ENCODE data around the gene DQX1.

Gene DQX1

DNA sequence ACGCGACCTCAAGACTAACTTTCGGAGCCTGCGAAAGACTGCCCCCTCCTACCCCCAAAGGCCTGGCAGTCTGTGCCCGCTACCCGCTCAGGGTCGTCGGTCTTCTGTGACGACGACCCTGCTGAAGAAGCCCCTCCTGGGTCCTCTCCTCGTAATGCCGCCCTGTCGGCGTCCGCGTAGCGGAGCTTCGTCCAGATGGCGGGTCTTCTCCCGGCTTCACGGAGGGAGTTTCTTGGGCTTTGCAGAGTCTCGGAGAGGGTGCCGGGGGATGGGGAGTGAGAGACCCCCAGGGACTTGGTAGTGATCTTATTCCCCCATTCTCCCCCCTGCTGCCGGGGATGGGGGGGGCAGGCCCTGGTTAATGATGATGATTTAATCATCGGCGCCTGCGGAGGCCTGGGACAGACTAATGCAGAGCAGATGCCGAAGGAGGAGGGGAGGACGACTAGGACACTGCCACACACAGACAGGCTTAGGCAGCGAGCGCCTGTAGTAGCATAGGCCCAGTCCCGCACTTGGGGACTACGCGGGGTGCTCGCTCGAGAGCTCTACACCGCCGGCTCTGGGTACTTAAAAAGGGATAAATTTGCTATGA lies 18.0 kb downstream of the DQX1 start:
- DNase-seq, result peak; percentile 18

DNA sequence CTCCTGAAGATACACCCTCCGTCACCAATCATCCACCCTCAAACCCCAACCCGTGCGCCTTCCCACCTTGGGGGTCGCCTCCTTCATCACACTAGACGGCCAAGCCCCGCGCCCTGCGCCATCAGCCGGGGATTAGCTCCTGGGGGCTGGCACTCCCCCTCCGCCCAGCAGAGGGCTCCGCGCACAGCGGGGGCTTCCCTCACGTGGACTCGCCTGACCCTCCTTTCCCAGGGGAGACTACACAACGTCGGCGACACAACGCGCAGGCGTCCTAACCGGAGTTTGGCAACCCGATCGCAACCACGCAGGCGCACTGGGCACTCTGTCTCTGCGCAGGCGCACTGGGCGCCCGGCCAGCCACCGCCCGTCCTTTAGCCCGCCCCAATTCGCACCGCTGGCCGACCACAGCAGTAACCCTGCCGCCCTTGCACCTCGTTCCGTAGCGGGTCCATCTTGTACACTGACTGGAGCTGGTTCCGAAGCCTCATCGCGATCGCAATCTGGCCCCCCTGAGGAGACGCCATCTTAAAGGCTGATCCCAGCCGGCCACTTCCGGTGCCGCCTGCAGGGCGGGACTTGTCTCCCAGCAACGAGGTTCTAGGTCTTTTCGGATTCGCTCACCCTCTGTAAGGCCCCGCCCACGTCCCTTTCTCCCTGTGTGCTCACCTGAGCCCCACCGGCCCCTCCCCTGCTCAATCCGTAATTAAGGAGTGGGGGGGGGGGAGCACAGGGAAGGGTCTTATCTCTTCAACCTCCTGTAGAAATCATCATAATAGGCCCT lies 18.7 kb downstream of the DQX1 start, which contains the start of gene PCGF1:
TSS of gene PCGF1 (minus strand) at position 551 of the 781 bp plus-strand sequence. CDS start at position 524, 27 bp downstream.
- peak; percentile 99 for DNase-seq

DNA sequence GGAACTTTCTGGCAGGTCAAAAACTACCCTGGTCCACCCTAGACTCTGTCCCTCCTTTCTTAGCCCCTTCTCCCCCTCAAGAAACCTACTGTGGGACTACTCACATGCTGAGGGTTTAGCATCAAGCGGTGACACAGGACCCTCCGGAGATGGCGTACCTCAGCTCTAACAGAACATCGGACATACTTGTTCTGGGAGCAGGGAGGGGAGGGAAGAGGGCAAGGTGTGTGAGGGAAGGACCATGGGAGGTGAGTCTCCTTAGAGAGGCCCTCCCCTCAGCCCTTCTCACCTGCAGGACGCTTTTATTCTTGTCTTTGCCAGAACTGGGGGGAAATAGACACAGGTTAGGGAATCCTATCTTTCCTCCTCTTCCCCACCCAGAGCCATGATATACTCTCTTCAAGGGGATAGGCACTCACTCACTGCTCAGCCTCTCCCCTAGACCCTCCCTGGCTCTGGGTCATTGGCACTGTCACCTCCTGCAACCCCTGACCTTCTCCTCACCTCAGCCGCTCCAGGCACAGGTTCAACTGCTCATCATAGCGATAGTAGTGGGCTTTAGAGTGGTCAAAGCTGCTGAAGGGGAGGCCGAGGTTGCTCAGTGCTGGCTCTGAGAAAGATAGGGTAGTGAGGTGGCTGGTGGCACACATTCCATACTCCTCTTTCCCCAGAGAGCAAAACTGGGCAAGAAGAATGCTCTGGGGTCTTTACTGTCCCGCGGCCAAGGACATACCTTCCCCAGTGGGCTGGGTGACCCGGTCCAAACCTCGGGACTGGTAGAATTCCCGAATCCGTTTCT lies 20.4 kb downstream of the DQX1 start:
- no peak for DNase-seq

DNA sequence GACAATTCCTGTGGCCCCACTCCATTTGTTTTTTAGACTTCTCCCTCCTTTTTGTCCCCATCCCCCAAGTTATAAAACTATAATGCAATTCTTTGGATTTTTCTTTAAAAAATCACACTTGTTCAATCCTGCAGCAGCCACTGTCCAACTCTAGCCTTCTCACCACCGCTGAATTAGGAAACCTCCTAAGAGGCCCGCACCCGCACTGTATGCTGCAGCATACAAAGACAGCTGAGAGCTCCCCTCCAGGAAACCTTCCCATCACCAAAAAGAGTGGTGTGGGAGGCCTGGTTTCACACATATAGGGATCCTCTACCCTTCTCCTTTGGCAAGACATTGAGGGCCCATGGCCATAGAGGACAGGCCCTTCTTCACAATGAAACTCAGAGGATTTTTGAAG lies 21.4 kb downstream of the DQX1 start:
- no peak for DNase-seq

DNA sequence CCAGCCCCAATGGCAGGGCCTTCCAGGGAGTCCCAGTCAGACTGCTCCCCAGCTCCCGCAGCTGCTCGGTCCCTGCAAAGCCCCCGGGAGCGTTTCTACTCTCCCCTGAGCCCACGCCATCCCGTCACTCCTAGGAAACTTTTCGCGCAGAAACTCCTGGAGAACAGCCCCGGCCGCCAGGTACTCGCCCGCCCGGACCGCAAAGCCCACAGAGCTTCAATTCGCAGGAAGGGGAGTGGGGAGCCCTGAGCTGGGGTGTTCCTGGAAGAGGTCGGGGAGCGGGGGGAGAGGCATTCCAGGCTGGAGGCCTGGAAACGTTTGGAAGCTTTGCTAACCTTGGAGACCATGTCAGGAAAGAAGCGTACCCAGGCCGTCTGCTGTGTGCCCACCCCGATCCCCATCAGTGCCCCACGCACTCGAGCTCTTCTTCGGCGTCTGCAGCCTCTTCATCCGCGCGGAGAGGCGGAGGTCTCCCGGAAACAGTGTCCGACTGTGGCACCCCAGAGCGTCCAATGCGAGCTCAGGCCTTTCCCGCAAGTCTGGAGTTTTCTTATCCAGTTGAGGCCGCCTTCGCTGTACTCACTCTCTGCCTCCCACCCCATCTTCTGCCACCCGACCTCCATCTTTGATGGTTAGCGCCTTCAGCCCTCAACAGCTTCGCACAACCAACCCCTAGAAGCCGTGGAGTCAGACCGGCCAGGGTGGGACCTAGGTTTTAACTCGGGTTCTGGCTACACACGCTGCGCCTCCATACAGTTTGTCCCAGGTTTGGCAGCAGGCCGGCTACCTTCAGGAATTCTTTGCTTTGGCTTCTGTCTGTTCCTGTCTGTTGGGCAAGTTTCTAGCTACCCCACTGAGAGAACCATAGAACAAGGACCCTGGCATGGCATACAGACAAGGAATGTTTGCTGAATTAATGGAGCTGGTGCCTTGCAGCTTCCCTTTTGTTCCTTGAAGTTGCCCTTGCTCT lies 22.2 kb downstream of the DQX1 start:
- DNase-seq, result no peak

DNA sequence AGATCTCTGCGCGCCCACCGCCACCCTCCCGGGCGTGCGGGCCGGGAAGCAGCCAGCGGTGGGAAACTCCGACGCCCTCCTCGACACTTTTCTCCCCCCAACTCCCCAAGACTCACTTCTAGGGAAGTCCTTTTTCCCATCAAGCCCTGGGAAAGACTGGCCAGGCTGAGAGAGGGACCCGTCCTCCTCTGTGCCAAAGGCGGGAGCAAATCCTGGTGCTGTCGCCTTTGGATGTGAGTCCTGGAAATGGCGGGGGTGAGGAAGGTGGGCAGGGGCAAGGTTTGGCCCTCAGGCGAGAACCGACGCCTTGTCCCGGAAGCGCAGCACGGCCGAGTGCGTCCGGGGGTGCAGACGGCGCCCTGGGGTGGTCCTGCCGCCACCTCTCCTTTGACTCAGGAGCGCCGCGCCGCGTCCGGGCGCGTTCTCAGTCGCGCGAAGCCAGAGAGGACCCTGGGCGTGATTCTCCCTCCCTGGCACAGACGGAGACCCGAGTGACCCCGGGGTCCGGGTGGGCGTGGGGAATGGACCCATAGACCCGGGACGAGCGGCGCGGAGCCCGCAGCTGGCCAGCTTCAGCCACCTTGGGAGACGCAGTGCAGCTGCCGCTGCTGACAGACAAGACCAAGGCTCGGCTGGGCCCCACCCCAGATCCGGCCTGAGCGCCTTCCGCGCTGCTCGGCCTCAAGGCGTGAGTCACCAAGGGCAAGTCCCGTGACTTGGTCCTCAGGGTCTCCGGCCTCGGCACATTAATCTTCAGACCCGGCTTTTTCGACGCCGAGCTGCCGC lies 23.1 kb downstream of the DQX1 start:
- peak; percentile 43 for DNase-seq

DNA sequence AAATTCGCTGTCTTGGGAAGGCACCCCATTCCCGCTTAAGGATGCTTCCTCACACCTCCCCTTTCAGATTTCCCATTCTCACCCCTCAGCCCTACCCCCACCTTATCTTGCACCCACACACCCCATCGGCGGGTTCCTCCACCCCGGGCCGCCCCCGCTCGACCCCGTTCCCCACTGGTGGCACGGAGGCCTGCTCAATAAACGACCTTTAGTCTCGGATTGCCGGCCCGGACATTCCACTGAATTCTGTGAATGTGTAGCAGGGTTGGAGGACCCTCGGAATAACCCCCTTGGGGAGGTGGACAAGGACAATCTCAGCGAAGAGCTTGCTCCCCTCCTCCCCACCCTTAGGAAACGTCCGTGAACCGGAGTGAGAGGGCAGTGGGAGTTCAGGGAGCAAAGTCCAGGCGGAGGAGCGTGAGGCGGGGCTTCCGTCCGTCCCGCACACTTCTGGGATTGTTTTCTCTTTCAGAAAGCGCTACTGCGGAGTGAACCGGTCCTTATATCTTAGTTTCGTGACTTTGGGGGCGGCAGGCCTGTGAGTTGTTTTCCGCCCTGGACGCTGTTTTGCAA lies 23.8 kb downstream of the DQX1 start:
- DNase-seq, result no peak

DNA sequence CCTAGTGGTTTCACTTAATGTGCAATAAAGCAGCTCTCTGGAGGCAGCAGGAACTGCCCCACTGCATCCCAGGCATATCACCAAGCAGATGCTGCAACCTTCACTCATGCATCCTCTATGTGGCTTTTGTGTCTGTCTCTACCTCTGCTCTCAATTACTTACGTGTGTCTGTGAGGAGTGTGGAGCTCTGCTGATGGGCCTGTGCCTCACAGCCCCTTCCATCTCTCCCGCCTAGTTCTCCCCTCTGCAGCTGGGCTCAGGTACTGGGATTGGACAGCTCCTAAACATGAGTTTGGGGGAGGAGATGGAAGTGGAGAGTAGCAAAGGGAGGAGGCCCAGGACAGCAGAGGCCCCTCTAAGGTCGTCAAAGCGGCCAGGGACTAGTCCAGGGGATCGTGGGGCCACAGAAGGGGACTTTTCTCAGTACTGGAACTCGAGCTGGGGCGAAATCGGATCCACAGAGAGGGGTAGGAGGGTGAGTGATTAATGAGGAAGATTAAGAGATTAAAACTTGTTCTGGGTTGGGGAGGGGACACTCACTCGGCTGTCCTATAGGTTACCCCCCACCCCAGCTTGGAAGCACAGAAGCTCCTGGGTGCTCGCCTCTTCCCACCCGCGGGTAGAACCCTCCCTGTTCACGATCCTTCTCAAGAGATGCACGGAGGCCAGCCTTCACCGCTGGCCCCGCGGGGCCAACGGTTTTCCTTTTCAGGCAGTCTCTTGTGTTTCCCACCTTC lies 24.5 kb downstream of the DQX1 start:
- no peak for DNase-seq

DNA sequence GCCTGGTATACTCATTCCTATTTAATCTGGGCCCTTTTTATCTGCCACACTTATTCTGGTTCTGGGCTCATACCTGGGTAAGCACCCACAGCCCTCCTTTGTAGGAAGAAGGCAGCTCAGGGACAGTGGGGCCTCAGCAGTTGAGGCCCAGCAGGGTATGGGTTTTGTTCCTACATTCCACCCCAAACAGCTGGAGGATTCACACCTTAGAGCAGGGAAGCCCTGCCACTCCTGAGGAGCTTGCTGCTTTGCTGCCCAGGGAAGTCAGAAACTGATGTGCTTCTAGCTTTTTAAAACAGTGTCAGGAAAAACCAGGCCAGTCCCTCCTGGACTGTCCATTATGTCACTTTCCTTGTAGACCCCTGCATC lies 25.5 kb downstream of the DQX1 start:
- no peak for DNase-seq

DNA sequence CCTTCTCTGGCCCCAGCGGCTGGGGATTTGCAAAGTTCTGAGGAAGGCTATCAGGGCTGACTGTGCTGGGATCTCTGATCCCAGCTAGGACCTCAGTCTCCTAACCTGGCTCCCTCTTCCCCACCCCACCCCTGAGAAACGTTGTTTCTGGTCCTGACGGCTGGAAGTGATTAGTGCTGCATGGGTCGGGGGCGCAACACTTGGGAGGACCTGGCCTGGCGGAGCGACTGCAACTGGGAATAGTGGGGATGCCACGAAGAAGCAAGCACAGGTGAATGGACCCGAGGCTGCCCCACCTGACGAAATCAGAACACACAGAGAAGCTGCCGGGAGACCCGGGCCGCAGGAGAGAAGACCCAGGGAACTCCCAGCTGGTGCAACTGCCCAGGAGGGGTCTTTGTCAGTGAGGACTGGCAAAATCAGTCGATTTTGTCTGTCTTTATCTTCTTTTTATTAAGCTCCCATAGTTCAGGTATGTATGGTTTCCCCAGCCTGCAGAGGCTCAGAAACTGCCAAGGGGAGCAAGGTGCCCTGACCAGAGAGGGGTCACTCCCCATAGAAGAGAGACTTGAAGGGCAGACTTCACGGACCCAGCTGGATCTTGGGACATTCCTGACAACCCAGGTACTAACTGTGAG lies 26.0 kb downstream of the DQX1 start:
- no peak for DNase-seq

DNA sequence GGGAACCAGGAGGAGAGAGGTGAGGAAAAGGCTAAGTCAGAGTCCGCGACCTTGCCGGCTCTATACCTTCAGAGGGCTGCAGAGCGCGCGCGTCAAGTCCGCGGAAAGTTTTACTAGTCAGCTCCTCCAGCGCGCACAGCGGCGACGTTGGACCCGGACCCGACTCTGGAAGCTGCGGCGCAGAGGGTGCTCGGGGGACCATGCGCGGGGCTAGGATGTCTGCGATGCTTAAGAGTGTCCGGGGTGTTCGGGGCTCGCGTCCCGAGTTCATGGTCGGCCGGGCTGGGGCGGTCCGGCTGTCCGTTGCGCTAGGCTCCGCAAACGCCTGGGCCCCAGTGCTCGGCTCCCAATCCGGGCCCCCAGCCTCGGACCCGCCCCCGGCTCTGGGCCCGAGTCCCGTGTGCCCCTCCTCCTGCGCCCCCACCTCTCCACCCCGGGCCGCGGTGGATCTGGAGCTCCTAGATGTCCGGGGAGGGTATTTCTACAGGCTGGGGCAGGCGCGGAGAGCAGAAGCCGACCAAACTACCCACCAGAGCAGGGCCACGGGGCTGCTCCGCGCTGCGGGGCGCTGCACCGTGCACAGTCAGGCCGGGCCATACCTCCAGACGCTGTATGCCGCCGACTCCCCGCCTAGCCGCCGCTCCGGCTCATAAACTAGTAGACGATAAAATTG lies 26.6 kb downstream of the DQX1 start, which contains the start of gene LBX2:
TSS of gene LBX2 (minus strand) at position 337 of the 673 bp plus-strand sequence. CDS start at position 271, 66 bp downstream.
- DNase-seq, result peak; percentile 33

DNA sequence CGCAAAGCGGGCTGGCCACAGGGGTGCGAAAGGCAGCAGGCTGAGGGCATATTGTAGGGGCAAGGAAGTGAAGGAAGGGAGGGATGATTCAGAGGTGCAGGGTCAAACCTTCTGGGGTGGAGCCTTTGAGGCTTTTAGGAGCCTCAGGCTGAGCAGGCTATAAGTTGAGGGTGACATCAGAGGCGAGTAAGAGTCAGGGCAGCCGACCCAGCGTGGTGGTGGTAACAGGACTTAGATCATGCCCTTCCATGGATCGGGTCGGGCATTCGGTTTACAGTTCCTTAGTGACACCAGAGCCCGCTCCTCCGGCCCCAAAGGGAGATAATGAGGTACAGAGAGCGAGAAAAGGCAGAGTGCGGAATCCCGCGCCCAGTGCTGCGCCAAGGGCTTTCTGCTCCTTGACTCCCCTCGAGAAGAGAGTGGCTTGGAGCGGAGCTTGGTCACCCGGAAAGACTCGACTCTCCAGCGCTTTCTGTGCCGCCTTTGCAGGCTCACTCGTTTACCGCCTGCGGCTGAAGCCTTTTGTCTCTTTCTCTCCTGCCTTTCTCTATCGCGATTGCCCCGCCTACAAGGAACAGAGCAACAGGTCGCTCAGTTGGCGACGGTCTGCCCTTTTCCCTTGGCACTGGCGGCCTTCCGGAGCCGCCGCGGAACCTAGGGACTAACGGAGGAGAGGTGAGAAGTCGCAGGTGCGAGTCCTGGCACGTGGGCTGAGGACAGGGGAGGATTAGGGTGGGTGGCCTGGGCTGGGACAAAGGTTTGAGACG lies 27.3 kb downstream of the DQX1 start:
- no peak for DNase-seq

DNA sequence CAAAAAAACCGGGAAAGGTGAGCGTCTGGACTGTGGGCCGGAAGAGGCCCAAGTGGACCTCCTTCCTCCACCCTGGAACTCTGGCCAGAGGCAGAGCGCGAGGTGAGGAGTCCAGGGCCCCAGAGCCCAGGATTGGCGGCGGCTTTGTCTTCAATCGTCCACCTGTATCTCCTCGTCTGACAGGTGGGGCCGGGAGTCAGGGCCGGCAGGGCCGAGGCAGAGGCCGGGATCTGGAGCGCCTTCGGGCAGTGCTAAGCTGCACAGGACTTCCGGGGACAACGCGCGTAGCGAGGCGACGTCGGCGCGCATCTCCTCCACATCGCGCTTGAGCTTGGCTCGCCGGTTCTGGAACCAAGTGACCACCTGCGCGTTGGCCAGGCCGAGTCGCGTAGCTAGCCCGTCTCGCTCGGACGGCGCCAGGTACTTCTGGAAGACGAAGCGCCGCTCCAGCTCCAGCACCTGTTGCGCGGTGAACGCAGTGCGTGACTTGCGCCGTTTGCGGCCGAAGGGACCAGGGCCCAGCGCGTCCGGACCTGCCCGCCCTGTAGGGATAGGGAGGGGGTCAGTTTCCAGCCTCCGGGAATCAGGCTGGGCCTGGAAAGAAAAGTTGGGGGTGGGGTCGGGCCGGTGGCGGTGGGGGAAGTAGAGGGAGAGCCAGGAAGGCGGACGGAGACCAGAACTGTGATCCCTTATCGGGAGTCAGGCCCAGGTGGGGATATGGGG lies 28.1 kb downstream of the DQX1 start:
- peak; percentile 24 for DNase-seq

DNA sequence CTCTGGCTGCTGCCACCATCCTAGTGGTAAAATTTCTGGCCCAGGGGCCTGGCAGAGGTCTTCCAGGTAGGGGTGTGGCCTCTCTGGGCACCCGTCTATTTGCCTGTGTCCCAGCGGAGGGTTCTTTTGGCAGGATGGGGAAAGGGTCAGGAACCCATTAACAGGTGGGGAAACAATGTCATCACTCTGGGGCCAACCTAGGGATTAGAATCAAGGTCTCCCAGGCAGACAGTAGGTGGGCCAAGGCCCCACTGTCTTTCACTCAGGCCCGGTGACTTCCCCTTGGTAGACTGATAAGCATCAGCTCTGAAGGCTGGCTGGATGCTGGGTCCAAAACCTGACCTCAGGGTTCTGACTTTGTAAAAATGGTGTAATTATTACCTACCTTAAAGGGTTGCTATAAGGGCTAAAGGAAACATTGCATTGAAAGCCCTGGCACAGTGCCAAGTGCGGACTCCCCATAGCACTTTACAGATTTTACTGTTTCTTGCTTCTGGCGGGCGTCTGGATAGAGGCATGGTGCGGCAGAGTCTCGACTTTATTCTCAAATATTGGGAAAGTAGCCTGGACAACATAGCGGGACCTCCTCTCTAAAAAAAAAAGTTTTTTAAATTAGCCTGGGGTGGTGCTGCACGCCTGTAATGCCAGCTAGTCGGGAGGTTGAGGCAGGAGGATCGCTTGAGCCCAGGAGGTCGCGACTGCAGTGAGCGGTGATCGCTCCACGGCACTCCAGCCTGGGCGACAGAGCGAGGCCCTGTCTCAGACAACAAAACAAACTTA lies 28.8 kb downstream of the DQX1 start:
- no peak for DNase-seq

DNA sequence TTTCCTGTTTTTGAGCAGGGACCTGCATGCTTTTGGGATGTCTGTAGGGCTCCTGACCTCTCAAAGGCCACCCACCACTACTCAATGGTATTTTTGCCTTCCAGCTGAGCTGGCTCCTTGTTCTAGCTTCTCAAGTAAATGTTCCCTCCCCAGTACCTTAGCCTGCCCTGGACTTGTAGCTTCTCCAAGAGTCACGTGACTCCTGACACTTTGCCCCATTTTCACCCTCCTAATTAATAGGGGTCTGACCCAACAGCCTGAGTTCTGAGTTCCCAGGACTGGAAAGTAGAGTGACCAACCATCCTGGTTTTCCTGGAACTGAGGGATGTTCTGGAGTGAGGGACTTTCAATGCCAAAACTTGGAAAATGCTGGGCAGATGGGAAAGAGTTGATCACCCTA lies 30.6 kb downstream of the DQX1 start:
- no peak for DNase-seq

DNA sequence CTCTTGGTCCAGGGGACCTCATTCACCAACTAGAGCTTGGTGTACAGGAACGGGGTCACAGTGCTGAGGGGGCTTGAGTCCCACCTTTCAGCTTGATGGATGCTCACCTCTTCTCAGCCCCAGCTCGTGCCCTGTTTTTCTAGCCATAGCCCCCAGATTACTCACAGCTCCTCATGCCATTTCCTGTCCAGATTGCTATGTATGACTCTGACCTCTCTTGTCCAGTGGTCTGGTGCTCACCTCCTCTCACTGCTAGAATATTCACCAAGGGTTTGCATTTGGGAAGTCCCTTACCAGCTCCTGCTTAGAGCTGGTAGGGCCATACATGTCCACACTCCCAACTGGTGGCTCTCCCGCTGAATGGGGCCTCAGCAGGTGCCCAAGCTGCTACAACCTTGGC lies 32.5 kb downstream of the DQX1 start:
- no peak for DNase-seq

Measured in activated naive CD4-positive, alpha-beta T cell treated with Interleukin-2 at 50 U/mL for 16 hours (primary cell).